SK-N-SH treated with all-trans-retinoic acid at 6 μM for 48 hours (cell line): ENCODE measurements around the gene STRBP.

Experiments
- ATAC-seq: fragments of 200-7000 bp; cut with Tn5 transposase; 3 replicates; pipeline ENCODE4 v1.9.1; 2020; ENCODE audit warnings: mild to moderate bottlenecking, moderate library complexity
- BACH2 ChIP-seq: fragments of 250-450 bp; sonication (Bioruptor Pico); IDR thresholded peaks from 2 replicates; pipeline ENCODE4 v1.9.0; 2021; ENCODE audit warnings: mild to moderate bottlenecking, borderline replicate concordance
- CREB5 ChIP-seq: fragments of 250-450 bp; sonication (Bioruptor Pico); IDR thresholded peaks from 2 replicates; pipeline ENCODE4 v1.5.1; 2020; ENCODE audit warnings: low read depth, mild to moderate bottlenecking, moderate library complexity
- CSDC2 ChIP-seq: fragments of 250-450 bp; sonication (Bioruptor Pico); IDR thresholded peaks from 2 replicates; pipeline ENCODE4 v1.5.0; 2020; ENCODE audit warnings: mild to moderate bottlenecking, moderate library complexity
- ESRRG ChIP-seq: fragments of 250-450 bp; sonication (Bioruptor Pico); IDR thresholded peaks from 2 replicates; pipeline ENCODE4 v1.6.1; 2021; ENCODE audit warnings: mild to moderate bottlenecking
- GLIS3 ChIP-seq: fragments of 250-450 bp; sonication (Bioruptor Pico); IDR thresholded peaks from 2 replicates; pipeline ENCODE4 v1.5.0; 2020; ENCODE audit warnings: mild to moderate bottlenecking, moderate library complexity
- ISL1 ChIP-seq: fragments of 250-450 bp; sonication (Bioruptor Pico); IDR thresholded peaks from 2 replicates; pipeline ENCODE4 v2.1.2; 2022; ENCODE audit warnings: mild to moderate bottlenecking, moderate library complexity
- OSR1 ChIP-seq: fragments of 250-450 bp; sonication (Bioruptor Pico); IDR thresholded peaks from 2 replicates; pipeline ENCODE4 v1.8.0; 2022; ENCODE audit warnings: moderate library complexity, mild to moderate bottlenecking, inconsistent platforms
- POU6F1 ChIP-seq: fragments of 250-450 bp; sonication (Bioruptor Pico); IDR thresholded peaks from 2 replicates; pipeline ENCODE4 v1.8.0; 2021; ENCODE audit warnings: low read depth, mild to moderate bottlenecking, moderate library complexity, borderline replicate concordance
- PPARA ChIP-seq: fragments of 250-450 bp; sonication (Bioruptor Pico); IDR thresholded peaks from 2 replicates; pipeline ENCODE4 v1.5.0; 2020; ENCODE audit warnings: mild to moderate bottlenecking, borderline replicate concordance
- RARB ChIP-seq: fragments of 250-450 bp; sonication (Bioruptor Pico); IDR thresholded peaks from 2 replicates; pipeline ENCODE4 v1.8.0; 2021; ENCODE audit warnings: mild to moderate bottlenecking, moderate library complexity
- SNAI2 ChIP-seq: fragments of 250-450 bp; sonication (Bioruptor Pico); IDR thresholded peaks from 2 replicates; pipeline ENCODE4 v1.5.0; 2020; ENCODE audit warnings: mild to moderate bottlenecking, moderate library complexity
- TCF4 ChIP-seq: fragments of 250-450 bp; sonication (Bioruptor Pico); IDR thresholded peaks from 2 replicates; pipeline ENCODE4 v1.8.0; 2021; ENCODE audit warnings: mild to moderate bottlenecking, moderate library complexity, borderline replicate concordance
- TOX ChIP-seq: fragments of 250-450 bp; sonication (Bioruptor Pico); IDR thresholded peaks from 2 replicates; pipeline ENCODE4 v1.8.0; 2021; ENCODE audit warnings: mild to moderate bottlenecking, moderate library complexity, borderline replicate concordance
- TSHZ2 ChIP-seq: fragments of 250-450 bp; sonication (Bioruptor Pico); IDR thresholded peaks from 2 replicates; pipeline ENCODE4 v1.5.0; 2020; ENCODE audit warnings: mild to moderate bottlenecking, moderate library complexity
- ZFP3 ChIP-seq: fragments of 250-450 bp; sonication (Bioruptor Pico); IDR thresholded peaks from 2 replicates; pipeline ENCODE4 v1.5.0; 2020; ENCODE audit warnings: mild to moderate bottlenecking, moderate library complexity
- ZFP30 ChIP-seq: fragments of 450-650 bp; formaldehyde crosslinking; IDR thresholded peaks from 2 replicates; pipeline ENCODE4 v1.5.0; 2022; ENCODE audit warnings: mild to moderate bottlenecking, moderate library complexity
- ZNF565 ChIP-seq: fragments of 450-650 bp; formaldehyde crosslinking; conservative IDR thresholded peaks from 2 replicates; pipeline ENCODE4 v1.5.0; 2020; ENCODE audit warnings: low read depth, mild to moderate bottlenecking, moderate library complexity
- ZNF70 ChIP-seq: fragments of 450-650 bp; formaldehyde crosslinking; IDR thresholded peaks from 2 replicates; pipeline ENCODE4 v1.5.0; 2020; ENCODE audit warnings: mild to moderate bottlenecking, moderate library complexity
- ZNF8 ChIP-seq: fragments of 450-650 bp; formaldehyde crosslinking; IDR thresholded peaks from 2 replicates; pipeline ENCODE4 v1.5.0; 2020; ENCODE audit warnings: mild to moderate bottlenecking, moderate library complexity
- TF ChIP-seq, protein P1 (sequence below): fragments of 250-450 bp; sonication (Bioruptor Pico); IDR thresholded peaks from 2 replicates; pipeline ENCODE4 v1.5.1; 2021; ENCODE audit warnings: mild to moderate bottlenecking, moderate library complexity

STRBP gene

DNA sequence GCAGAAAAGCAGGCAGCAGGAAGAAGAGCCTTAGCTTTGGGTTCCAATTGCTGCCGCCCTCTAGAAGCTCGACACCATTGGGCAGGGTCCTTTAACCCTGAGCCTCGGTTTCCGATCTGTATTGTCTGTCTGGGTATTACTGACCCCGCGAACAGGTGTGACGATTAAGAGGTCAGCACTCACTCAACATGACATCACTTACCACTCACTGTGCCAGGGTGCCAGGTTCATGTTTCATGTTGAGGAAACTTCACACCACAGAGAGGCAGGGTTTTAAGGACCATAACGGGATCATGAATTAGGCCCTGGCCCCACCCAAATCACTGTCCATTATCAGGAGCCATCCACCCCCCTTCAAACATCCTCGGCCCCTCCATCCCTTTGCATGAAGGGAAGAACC, 159.4 kb downstream of the STRBP start:
- TF ChIP-seq SNAI2 (CRISPR knock-in tag) (no peak), ESRRG (CRISPR knock-in tag) (no peak), GLIS3 (CRISPR knock-in tag) (no peak), POU6F1 (no peak), RARB (CRISPR knock-in tag) (no peak), ZFP30 (CRISPR knock-in tag) (no peak), ZNF70 (CRISPR knock-in tag) (no peak), TSHZ2 (CRISPR knock-in tag) (no peak), CREB5 (CRISPR knock-in tag) (no peak)
- ATAC-seq: no peak

- no peak for ATAC-seq
- TF ChIP-seq TOX (no peak), CREB5 (CRISPR knock-in tag) (no peak), ISL1 (CRISPR knock-in tag) (no peak)
These were observed 160.6 kb downstream of the STRBP start for GRCh38 chr9:123107639-123108285.

DNA sequence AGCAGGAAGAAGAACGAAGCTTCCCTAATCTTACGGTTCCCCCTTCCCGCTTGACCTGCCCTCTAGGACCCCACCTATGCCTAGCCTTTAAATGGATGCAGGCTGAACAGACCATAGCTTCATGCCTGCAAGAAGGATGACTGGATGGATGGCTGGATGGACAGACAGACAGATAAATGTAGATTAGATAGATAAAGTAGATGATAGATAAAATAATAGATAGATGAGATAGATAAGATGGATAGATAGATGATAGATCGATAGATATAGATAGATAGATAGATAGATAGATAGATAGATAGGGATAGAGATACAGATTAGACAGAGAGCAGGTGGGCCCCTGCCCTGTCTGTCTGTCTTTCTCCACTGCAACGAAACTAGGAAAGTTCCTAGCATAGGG, 162.9 kb downstream of the STRBP start:
- ATAC-seq: no peak
- TF ChIP-seq ZFP3: no peak
- no peak for TF ChIP-seq ZNF8 (CRISPR knock-in tag)
- no peak for TF ChIP-seq OSR1
- no peak for TF ChIP-seq ZNF70 (CRISPR knock-in tag)
- TF ChIP-seq BACH2 (CRISPR knock-in tag): no peak
- TF ChIP-seq SNAI2 (CRISPR knock-in tag): no peak
- TF ChIP-seq CREB5 (CRISPR knock-in tag): no peak
- no peak for TF ChIP-seq GLIS3 (CRISPR knock-in tag)

GRCh38 chr9:123104807-123105206, 163.6 kb downstream of the STRBP start:
- no peak for ATAC-seq
- no peak for TF ChIP-seq TOX
- TF ChIP-seq ZFP3: no peak
- TF ChIP-seq BACH2 (CRISPR knock-in tag): no peak
- no peak for TF ChIP-seq PPARA (CRISPR knock-in tag)
- TF ChIP-seq, protein P1, sequence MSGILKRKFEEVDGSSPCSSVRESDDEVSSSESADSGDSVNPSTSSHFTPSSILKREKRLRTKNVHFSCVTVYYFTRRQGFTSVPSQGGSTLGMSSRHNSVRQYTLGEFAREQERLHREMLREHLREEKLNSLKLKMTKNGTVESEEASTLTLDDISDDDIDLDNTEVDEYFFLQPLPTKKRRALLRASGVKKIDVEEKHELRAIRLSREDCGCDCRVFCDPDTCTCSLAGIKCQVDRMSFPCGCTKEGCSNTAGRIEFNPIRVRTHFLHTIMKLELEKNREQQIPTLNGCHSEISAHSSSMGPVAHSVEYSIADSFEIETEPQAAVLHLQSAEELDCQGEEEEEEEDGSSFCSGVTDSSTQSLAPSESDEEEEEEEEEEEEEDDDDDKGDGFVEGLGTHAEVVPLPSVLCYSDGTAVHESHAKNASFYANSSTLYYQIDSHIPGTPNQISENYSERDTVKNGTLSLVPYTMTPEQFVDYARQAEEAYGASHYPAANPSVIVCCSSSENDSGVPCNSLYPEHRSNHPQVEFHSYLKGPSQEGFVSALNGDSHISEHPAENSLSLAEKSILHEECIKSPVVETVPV (CRISPR knock-in tag): no peak
- TF ChIP-seq RARB (CRISPR knock-in tag): no peak
- TF ChIP-seq OSR1: no peak
- no peak for TF ChIP-seq SNAI2 (CRISPR knock-in tag)
- TF ChIP-seq POU6F1: no peak
- no peak for TF ChIP-seq CSDC2 (CRISPR knock-in tag)
- no peak for TF ChIP-seq TCF4 (CRISPR knock-in tag)
- TF ChIP-seq ZNF565 (CRISPR knock-in tag): no peak
- TF ChIP-seq ZFP30 (CRISPR knock-in tag): no peak
